Coronary artery (tissue), 2 donors: ENCODE data around the gene MAJIN.

Source experiments
- DNase-seq: peaks from one replicate; pipeline ENCODE4 v3.0.0-alpha.2; 2017; ENCODE audit warnings: low spot score
- H3K27ac ChIP-seq, 2 donors: fragments of 200-600 bp; sonication (generic); one replicate each; pipeline ENCODE4 v1.5.1; 2016 to 2019
- H3K4me3 ChIP-seq: fragments of 200-600 bp; sonication (generic); 2 replicates; pipeline ENCODE4 v1.5.1; 2016; ENCODE audit warnings: mild to moderate bottlenecking, moderate library complexity
- CTCF ChIP-seq: fragments of 200-600 bp; sonication (generic); IDR thresholded peaks from one replicate; pipeline ENCODE4 v1.5.1; 2019; ENCODE audit warnings: antibody characterized with exemption

MAJIN gene

DNA sequence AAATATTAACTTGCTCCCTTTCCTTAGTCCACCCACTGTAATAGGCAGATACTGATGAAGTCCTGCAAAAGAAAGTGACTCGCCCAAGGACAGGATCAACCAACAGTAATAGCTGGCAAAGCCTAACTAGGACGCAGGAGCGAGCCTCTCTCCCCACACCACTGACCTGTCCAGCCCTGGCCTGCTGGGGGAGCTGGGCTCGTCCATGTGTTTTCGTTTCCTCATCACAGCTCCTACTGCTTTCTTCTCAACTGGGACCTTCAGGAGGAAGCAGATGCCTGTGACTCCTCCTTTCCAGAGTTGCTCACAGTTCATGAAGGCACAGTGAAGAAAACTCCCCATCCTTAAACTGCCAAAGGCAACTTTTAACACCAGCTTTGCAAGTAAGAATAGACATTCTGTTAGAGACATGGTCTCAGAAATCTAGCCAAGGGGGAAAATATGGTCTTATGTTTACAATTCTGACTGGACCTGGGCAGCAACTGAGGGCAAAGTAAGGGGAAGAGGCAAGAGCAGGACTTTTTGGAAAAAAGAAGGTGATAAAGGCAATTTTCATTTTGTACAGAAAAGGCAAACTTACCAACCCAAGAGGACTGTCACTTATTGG is 24.6 kb downstream of the MAJIN start:
- H3K27ac ChIP-seq, result no peak overlapping the region
- H3K4me3 ChIP-seq, result no peak overlapping the region
- TF ChIP-seq CTCF, result no peak
- no peak for DNase-seq

DNA sequence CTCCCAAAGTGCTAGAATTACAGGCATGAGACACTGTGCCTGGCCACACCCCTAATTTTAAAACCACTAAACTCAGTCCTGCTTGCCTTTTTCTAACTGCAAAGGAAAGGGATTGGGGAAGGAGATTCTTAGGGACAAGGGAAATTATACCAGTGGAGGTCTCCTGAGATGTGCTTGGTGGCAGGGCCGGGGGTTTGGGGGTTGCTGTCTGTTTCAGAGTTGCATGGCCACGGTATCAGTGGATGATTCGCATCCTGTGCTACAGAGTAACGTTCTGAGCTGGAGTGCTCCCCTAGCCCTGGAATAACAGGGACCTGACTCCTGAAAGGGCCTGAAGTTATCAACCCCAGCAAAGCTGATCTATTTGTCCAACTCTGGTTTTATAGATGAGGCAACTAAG is 35.4 kb downstream of the MAJIN start:
- TF ChIP-seq CTCF, result no peak
- DNase-seq, result no peak
- H3K27ac ChIP-seq, result no peak overlapping the region
- H3K4me3 ChIP-seq, result no peak overlapping the region

- no peak within 1 kb of the TSS for H3K27ac ChIP-seq
- TF ChIP-seq CTCF, result no peak
- no peak for DNase-seq
- H3K4me3 ChIP-seq, result no peak within 1 kb of the TSS
These were observed 36.4 kb downstream of the MAJIN start, which contains the start of gene GPHA2 for GRCh38 chr11:64935359-64936081. Gene GPHA2, minus strand, starts transcription at chr11:64935893. Its CDS starts 433 bp downstream, at chr11:64935460.

- no peak for TF ChIP-seq CTCF
- no peak for DNase-seq
- Histone ChIP-seq H3K27ac (no peak overlapping the region), H3K4me3 (no peak overlapping the region)
These were observed 37.1 kb downstream of the MAJIN start for GRCh38 chr11:64934682-64935358.

DNA sequence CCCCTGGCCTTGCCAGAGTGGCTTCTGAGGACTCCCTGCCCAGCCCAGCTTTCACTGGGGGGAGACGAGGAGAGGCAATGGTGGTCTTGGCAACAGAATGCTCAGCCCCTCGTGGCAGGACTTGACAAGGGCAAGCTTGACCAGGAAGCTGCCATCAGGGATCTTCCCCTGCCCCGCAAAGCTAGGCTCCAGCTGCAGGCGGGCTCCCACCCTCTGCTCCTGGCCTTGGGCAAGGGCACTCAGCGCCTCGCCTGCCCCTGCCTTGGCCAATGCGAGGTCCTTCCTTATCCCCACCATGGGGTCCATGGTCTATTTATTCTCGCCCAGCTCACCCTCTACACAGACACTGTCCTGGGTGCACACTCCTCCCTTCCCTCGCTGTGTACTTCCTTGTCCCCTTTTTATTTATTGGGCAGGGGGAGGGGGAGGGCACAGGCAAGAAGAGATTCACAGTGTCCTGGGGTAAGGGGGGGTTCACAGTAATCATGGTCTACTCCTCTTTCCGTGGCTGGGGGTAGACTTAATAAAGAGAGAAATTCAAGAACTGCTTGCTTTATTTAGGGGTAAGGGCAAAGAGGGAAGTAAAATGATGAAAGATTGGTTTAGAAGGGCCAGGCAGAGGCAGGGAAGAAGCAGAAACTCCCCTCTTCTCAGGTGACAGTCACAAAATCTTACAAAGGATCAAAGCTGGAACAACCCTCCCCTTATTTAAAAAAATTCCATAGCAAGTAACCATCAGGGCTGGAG is 37.8 kb downstream of the MAJIN start:
- DNase-seq, result no peak
- TF ChIP-seq CTCF, result no peak

GRCh38 chr11:64933213-64933934 is 38.5 kb downstream of the MAJIN start:
- no peak for TF ChIP-seq CTCF
- Histone ChIP-seq H3K4me3 (no peak overlapping the region), H3K27ac (no peak overlapping the region)
- no peak for DNase-seq

More for the DNA sequence above, 37.8 kb downstream of the MAJIN start:
- Histone ChIP-seq H3K27ac (no peak overlapping the region), H3K4me3 (no peak overlapping the region)
